A673 (cell line): ENCODE results near the gene KDELR3.

ENCODE experiments used
- CTCF ChIP-seq: fragments of 300-800, 200-600 bp; sonication (generic); conservative IDR thresholded peaks from 2 replicates; pipeline ENCODE4 v1.5.1; 2017; ENCODE audit warnings: low read depth, mild to moderate bottlenecking, antibody characterized with exemption, low read length, moderate library complexity, mixed read lengths
- EZH2 ChIP-seq: fragments of 200-600 bp; sonication (generic); IDR thresholded peaks from 2 replicates; pipeline ENCODE4 v1.6.1; 2017; ENCODE audit warnings: borderline replicate concordance, low read depth, mild to moderate bottlenecking, mixed read lengths, antibody characterized with exemption, low read length; ENCODE audit not compliant: poor library complexity, severe bottlenecking

DNA sequence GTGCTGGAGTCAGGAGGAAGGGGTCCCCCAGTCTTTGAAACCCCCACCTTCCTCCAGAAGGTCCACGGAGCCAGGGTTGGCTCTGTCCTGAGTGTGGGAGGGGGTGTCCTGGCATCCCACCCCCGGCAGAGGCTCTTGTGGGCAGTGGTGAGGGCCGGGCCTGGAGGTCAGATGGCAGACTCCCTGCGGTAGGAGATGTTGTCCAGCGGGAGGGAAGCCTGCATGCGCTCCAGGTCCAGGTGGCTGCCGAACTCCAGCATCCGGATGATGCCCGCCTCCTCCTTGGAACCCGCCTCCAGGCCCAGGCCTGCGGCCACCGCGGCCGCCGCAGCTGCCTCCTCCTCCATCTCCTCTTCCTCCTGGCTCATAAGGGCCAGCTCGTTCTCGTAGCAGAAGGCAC, 41.3 kb upstream of the KDELR3 start:
- no peak for TF ChIP-seq CTCF
- no peak for TF ChIP-seq EZH2
